Umbilical cord (tissue), 2 donors: ENCODE data around the gene CNBP. TPM values are rescaled to one million over a fixed set of nuclear protein-coding genes. Genes with fewer than 3 reads are reported as not detected.

Source experiments
- DNase-seq: peaks from one replicate; pipeline ENCODE4 v3.0.0-alpha.2; 2015; ENCODE audit warnings: low spot score
- total RNA-seq: library from RNA; depleted of rRNA; stranded (reverse); fragments of >200 nt; gene quantifications from one replicate; pipeline ENCODE4 v1.2.3, GENCODE V29; 2014; ENCODE audit warnings: low replicate concordance; ENCODE audit not compliant: insufficient read depth

CNBP gene
- total RNA-seq, 1 donor from 2014 or later, result 303 TPM

- no peak for DNase-seq
Observed at GRCh38 chr3:129131465-129132088, 52.1 kb downstream of the CNBP start.

DNA sequence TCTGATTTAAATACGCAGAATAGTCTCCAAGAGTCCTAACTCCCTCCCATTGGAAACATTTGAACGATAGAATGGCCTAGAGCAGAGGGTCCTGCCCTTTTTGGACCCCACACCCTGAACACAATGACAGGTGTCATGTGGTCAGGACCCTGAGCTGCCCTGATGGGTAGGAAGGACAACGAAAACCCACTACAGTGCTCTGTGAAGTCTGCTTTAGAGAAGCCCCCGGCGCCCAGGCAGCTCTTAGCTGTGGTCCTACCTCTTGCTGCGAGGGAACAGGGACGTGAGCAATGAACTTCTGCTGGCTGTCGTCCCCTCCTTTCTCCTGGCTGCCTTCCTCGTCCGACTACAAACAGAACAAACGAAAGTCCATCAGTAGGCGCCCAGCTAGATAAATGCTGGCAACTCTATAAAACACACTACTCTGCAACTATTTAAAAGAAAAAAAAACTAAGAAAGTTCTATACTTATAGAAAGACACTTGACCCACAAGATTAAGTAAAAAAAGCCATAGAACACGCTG lies 53.3 kb downstream of the CNBP start:
- DNase-seq, result no peak

DNA sequence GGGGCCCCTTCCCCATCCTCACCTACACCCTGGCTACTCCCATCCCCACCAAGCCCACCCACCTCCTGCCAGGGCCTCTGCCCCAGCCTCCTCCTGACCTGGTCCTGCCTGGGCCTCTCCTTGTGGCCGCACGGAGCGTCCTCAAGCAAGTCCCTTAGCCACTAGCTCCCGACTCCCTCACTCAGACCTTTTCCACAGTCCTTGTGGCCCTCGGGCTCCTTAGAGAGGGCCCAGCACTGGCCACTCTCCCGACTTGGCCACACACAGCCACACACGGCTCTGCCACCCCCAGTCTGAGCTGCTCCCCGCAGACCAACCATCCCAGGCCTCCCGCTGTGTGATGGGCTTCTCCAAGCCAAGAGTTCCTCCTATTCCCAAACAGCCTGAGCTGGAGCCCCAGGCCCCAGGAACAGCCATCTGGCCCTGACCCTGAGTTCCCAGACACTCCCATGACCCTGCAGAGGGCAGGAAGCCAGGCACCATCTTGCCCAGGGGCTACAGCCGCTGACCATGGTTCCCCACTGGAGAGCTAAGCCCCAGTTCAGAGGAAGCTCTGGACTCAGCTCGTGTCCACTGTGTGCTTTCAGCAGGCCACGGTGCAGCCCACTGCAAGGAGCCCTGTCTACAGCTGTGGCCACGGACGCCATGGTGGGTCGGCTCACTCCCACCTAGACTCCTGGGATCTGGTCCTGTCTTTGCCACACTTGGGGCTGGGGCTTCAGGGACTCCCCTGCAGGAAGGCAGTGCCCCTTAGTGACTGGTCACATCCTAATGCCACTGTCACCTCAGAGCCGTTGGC lies 55.1 kb downstream of the CNBP start:
- DNase-seq, result no peak

DNA sequence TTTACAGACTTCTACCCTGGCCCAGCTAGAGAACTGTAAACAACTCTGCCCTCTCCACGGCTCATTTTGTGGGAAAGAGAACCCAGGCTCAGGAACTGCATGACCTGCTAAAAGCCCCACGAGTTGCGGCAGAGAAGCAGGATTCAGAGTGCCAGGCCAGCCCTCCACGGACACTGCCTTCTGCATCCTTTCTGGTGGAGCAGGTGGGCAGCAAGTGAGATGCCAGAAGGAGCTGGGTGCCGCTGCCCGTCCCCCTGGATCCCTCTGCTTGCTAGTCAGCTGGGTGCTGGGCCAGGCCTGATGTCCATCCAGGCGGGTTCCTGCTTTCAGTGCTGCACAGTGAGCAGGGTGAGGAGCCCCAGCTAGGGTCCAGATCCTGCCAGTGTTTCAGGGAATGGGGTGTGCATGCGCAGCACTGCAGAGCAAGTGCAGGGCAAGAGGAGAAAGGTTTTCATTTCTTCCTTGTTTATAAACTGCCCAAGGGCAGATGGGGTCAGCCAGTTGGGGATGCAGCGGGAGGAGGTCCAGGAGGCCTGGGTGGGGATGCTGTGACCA lies 56.9 kb downstream of the CNBP start:
- no peak for DNase-seq

DNA sequence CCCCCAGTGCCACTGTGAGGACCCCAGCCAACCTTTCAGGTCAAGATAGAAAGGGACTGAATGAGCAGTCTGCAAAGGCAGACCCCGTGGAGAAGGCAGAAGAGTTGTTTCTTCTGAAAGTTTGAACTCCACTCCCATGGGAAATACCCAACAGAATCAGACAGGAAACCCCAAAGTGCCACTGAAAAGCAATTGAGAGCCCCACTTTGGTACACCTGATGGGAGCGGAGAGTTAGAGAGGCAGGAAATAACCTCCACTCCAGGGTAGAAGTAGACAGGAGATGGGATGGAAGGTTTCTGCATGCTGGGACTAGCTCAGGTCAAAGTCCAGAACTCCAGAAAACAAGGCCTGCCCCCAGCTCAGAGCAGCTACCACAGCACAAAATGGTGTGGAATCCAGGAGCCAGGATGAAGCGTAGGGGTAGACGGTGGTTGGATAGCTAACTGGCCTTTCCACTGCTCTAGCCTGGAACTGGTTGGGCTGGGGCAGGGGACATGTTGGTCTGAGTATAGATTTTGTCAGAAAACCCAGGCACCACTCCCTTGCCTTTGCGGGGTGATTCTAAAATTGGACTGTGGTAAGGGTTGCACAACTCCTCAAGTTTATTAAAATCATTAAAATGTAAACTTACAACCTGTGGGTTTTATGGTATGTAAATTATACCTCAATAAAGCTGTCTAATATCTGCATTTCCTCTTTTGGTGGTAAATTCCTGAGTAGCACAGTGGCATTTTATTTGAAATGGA lies 60.2 kb downstream of the CNBP start:
- no peak for DNase-seq

- peak; percentile 72 for DNase-seq
Observed at GRCh38 chr3:129122412-129123011, 61.2 kb downstream of the CNBP start.

DNA sequence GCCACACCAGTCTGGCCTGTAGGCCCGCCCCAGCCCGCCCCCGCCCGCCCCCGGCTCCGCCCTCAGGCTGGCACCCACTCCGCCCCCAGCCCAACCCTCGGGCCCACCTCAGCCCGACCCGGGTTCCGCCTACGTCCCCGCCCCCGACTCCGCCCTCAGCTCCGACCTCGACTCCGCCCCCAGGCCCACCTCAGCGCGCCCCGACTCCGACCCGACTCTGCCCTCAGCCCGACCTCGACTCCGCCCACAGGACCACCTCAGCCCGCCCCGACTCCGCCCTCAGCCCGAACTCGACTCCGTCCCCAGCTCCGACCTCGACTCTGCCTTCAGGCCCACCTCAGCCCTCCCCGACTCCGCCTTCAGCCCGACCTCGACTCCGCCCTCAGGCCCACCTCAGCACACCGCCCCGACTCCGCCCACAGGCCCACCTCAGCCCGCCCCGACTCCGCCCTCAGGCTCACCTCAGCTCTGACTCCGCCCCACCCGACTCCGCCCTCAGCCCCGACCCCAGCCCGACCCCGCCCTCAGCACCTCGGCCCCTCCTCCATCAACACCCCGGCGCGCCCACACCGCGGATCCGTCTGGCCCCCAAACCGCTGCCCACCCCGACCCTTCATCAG lies 61.8 kb downstream of the CNBP start, which contains the start of gene RAB43:
Gene RAB43, minus strand, starts transcription at position 13 of the 620 bp plus-strand sequence. CDS start 315 bp downstream, outside the sequence.
- peak; percentile 93 for DNase-seq

GRCh38 chr3:129121016-129121791 lies 62.5 kb downstream of the CNBP start:
- DNase-seq, result peak; percentile 14

- peak; percentile 92 for DNase-seq
Observed at GRCh38 chr3:129120254-129121004, 63.3 kb downstream of the CNBP start.

DNA sequence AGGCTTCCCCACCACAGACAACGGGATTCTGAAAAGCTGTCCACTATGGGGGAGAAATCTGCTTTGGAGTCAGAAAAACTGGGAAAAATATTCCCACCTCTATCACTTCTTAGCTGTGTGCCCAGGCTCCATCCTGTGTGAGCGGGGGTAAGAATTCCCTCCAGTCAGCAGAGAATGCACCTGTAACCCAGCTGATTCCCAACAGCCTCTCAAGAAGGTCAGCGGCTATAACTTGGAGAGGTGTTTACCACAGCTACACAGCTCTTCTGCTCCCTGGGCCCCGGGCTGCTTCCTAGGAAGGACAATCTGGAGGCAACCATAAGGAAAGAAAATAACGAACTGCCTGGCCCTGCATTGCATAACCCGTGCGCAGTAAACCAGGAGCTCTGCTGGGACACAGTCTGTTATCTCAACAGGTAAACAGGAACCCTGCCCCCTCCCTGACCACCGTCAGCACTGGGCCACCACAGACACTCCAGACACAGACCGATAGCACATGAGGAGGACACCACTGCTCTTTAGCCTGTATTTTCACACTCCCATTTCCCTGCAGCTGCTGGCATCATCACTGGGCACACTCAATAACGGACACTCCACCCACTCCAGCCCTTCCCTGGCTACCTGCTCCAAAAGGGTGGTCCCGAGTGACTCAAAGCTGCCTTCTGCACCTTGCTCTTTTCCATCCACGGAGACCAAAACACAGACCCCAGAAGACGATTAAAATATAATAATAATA lies 64.2 kb downstream of the CNBP start:
- DNase-seq, result no peak

DNA sequence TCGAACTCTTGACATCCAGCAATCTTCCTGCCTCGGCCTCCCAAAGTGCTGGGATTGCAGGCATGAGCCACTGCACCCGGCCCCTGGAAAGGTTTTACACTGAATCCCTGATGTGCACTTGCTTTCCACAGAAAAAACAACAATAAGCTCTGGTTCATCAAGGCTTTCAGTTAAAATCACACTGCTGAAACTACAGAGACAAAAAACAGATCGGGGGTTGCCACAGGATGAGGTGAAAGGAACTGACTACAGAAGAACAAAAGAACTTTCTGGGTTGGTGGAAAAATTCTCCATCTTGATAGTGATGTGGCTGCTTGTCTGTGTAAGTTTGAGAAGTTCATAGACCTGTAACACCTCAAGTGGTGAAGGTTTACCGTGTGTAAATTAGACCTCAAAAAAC lies 65.0 kb downstream of the CNBP start:
- no peak for DNase-seq

Other genes with a start within 250 kb of the CNBP start
- 2.2 TPM for gene CFAP92, start 189.8 kb downstream of the CNBP start, total RNA-seq
- not detected for gene EFCC1, start 182.6 kb downstream of the CNBP start, total RNA-seq
- 3.6 TPM for gene GP9, start 123.1 kb downstream of the CNBP start, total RNA-seq
- 8.2 TPM for gene RAB43, start 62.1 kb downstream of the CNBP start, total RNA-seq
- gene ISY1, start 22.8 kb downstream of the CNBP start, total RNA-seq, result 22.1 TPM
- 139 TPM for gene COPG1, start 65.7 kb upstream of the CNBP start, total RNA-seq
- 3.4 TPM for gene HMCES, start 95.0 kb upstream of the CNBP start, total RNA-seq
- 1.4 TPM for gene EFCAB12, start 244.7 kb upstream of the CNBP start, total RNA-seq